Hepatocyte (in vitro differentiated cells): ENCODE data around the gene HOXD11. TPM values are rescaled to one million over a fixed set of nuclear protein-coding genes. Genes with fewer than 3 reads are reported as not detected.
A peak's percentile ranks its signal among the peaks of the same experiment; 100 is the strongest.

Experiments used
- DNase-seq: peaks from one replicate; pipeline ENCODE4 v3.0.0-alpha.2; 2016; ENCODE audit warnings: low spot score
- H2AFZ ChIP-seq: fragments of 200-600 bp; sonication (generic); 2 replicates; pipeline ENCODE4 v1.6.0; 2016; ENCODE audit warnings: antibody characterized with exemption, mild to moderate bottlenecking
- H3K27ac ChIP-seq: fragments of 200-600 bp; sonication (generic); 2 replicates; pipeline ENCODE4 v1.5.1; 2016; ENCODE audit warnings: mild to moderate bottlenecking
- H3K27me3 ChIP-seq: fragments of 200-600 bp; sonication (generic); 2 replicates; pipeline ENCODE4 v1.6.1; 2016
- H3K36me3 ChIP-seq: fragments of 200-600 bp; sonication (generic); replicated peaks from 2 replicates; pipeline ENCODE4 v1.5.1; 2016; ENCODE audit warnings: low read depth; ENCODE audit not compliant: insufficient read depth
- H3K4me1 ChIP-seq: fragments of 200-600 bp; sonication (generic); 2 replicates; pipeline ENCODE4 v1.5.1; 2016; ENCODE audit warnings: mild to moderate bottlenecking, moderate library complexity; ENCODE audit not compliant: insufficient read depth
- H3K4me2 ChIP-seq: fragments of 200-600 bp; sonication (generic); 2 replicates; pipeline ENCODE4 v1.6.0; 2016
- H3K4me3 ChIP-seq: fragments of 200-600 bp; sonication (generic); 2 replicates; pipeline ENCODE4 v1.5.1; 2016; ENCODE audit warnings: mild to moderate bottlenecking
- H3K79me2 ChIP-seq: fragments of 200-600 bp; sonication (generic); 2 replicates; pipeline ENCODE4 v1.6.0; 2017; ENCODE audit warnings: mild to moderate bottlenecking
- H3K9me2 ChIP-seq: fragments of 200-600 bp; sonication (generic); replicated peaks from 2 replicates; pipeline ENCODE4 v1.6.0; 2017; ENCODE audit warnings: mild to moderate bottlenecking; ENCODE audit not compliant: insufficient read depth
- H3K9me3 ChIP-seq: fragments of 200-600 bp; sonication (generic); 2 replicates; pipeline ENCODE4 v1.5.1; 2016; ENCODE audit warnings: low read depth, mild to moderate bottlenecking
- H4K20me1 ChIP-seq: fragments of 200-600 bp; sonication (generic); 2 replicates; pipeline ENCODE4 v1.6.0; 2016; ENCODE audit warnings: mild to moderate bottlenecking; ENCODE audit not compliant: insufficient read depth, poor library complexity, severe bottlenecking
- CTCF ChIP-seq: fragments of 200-600 bp; sonication (generic); IDR thresholded peaks from 2 replicates; pipeline ENCODE4 v1.5.1; 2016; ENCODE audit warnings: antibody characterized with exemption, mild to moderate bottlenecking; ENCODE audit not compliant: poor library complexity
- EZH2 ChIP-seq: fragments of 200-600 bp; sonication (generic); IDR thresholded peaks from 2 replicates; pipeline ENCODE4 v1.6.1; 2016; ENCODE audit warnings: antibody characterized with exemption, mild to moderate bottlenecking, borderline replicate concordance
- EZH2phosphoT487 ChIP-seq: fragments of 200-600 bp; sonication (generic); IDR thresholded peaks from one replicate; pipeline ENCODE4 v1.6.1; 2018; ENCODE audit warnings: antibody characterized with exemption, mild to moderate bottlenecking, low read depth, moderate library complexity; ENCODE audit not compliant: unreplicated experiment, severe bottlenecking
- WGBS: methylation state at CpG from one replicate; pipeline ENCODE4 v1.1.6; 2016; ENCODE audit warnings: low lambda C conversion rate; ENCODE audit errors: missing lambda C conversion rate; 5-methylcytosine and 5-hydroxymethylcytosine counted together
- polyA plus RNA-seq: library from polyadenylated mRNA; unstranded; fragments of >200 nt; fragmentation: Nextera tagmentation; extraction: Ambion mirVana; gene quantifications from 2 replicates; pipeline ENCODE4 v1.2.1, GENCODE V29; 2016
- total RNA-seq: library from RNA; depleted of rRNA; stranded (reverse); fragments of >200 nt; gene quantifications from 2 replicates; pipeline ENCODE4 v1.2.3, GENCODE V29; 2014

HOXD11 gene
- total and polyA plus RNA-seq, 2 experiments from 2014 or later, result 6.3 to 9.9 TPM

- WGBS, result 3% methylated on average over 45 of the region's 95 CpGs
- H2AFZ ChIP-seq, result peak within 1 kb of the TSS; percentile 17
- H3K27me3 ChIP-seq, result peaks cover 95% of the 10 kb centered on the region
- no peaks in the 10 kb centered on the region for H3K9me3 ChIP-seq
- no peaks in the 10 kb centered on the region for H3K36me3 ChIP-seq
- H3K9me2 ChIP-seq, result no peaks in the 10 kb centered on the region
- H3K79me2 ChIP-seq, result peaks cover 60% of the 10 kb centered on the region
- H4K20me1 ChIP-seq, result peaks cover 14% of the 10 kb centered on the region
- H3K4me3 ChIP-seq, result peak within 1 kb of the TSS; percentile 57
- DNase-seq, result peak; percentile 87
- TF ChIP-seq CTCF, result no peak
- TF ChIP-seq EZH2phosphoT487, result no peak
- no peak for TF ChIP-seq EZH2
- peak within 1 kb of the TSS; percentile 91 for H3K4me2 ChIP-seq
- H3K27ac ChIP-seq, result peak within 1 kb of the TSS; percentile 89
- peaks cover 7% of the 10 kb centered on the region for H3K4me1 ChIP-seq
Observed at GRCh38 chr2:176092270-176093144, 14.6 kb upstream of the HOXD11 start, which contains the start of gene HOXD13. Gene HOXD13 (plus strand): TSS chr2:176092721. CDS start chr2:176092891, 170 bp downstream.

- Histone ChIP-seq H3K79me2 (peaks cover 58% of the 10 kb centered on the region), H3K36me3 (no peaks in the 10 kb centered on the region), H3K9me3 (no peaks in the 10 kb centered on the region), H2AFZ (peak overlapping the region; percentile 17), H3K27ac (peak overlapping the region; percentile 89), H3K9me2 (no peaks in the 10 kb centered on the region), H3K4me3 (peak overlapping the region; percentile 57), H3K4me1 (no peaks in the 10 kb centered on the region), H3K4me2 (peak overlapping the region; percentile 91), H3K27me3 (peaks cover 94% of the 10 kb centered on the region), H4K20me1 (peaks cover 14% of the 10 kb centered on the region)
- peak; percentile 49 for DNase-seq
- peak; percentile 34 for TF ChIP-seq EZH2phosphoT487
- no peak for TF ChIP-seq EZH2
- WGBS, result 3% methylated on average over 53 of the region's 53 CpGs
Observed at GRCh38 chr2:176093145-176093897, 13.8 kb upstream of the HOXD11 start.

GRCh38 chr2:176093898-176094249 lies 13.2 kb upstream of the HOXD11 start:
- 10% methylated on average over 8 of the region's 8 CpGs for WGBS
- no peak for DNase-seq
- peaks cover 94% of the 10 kb centered on the region for H3K27me3 ChIP-seq
- peak overlapping the region; percentile 57 for H3K4me3 ChIP-seq
- no peaks in the 10 kb centered on the region for H3K9me2 ChIP-seq
- TF ChIP-seq CTCF (no peak), EZH2phosphoT487 (no peak), EZH2 (peak; percentile 74)
- H3K79me2 ChIP-seq, result peaks cover 58% of the 10 kb centered on the region
- peak overlapping the region; percentile 89 for H3K27ac ChIP-seq
- H2AFZ ChIP-seq, result no peak overlapping the region
- H4K20me1 ChIP-seq, result peaks cover 14% of the 10 kb centered on the region
- peak overlapping the region; percentile 91 for H3K4me2 ChIP-seq
- no peaks in the 10 kb centered on the region for H3K4me1 ChIP-seq
- no peaks in the 10 kb centered on the region for H3K36me3 ChIP-seq
- H3K9me3 ChIP-seq, result no peaks in the 10 kb centered on the region
